ENCODE measurements around the gene NADK2. TPM values are rescaled to one million over a fixed set of nuclear protein-coding genes. Genes with fewer than 3 reads are reported as not detected.

Gene NADK2
- total RNA-seq, 1 donor from 2014 or later = 26.4 TPM

- H3K4me1 Mint-ChIP-seq (ENCODE audit: unreplicated experiment) = peaks cover 65% of the 10 kb centered on the region
- DNase-seq (ENCODE audit: extremely low spot score, unreplicated experiment) = no peak
- H3K27me3 Mint-ChIP-seq (ENCODE audit: unreplicated experiment) = no peaks in the 10 kb centered on the region
- H3K36me3 Mint-ChIP-seq (ENCODE audit: unreplicated experiment) = peaks cover 24% of the 10 kb centered on the region
- no peak for TF ChIP-seq CTCF (IDR thresholded peaks at IDR 0.05)
- no peak overlapping the region for H3K4me3 Mint-ChIP-seq (ENCODE audit: unreplicated experiment)
- no peaks in the 10 kb centered on the region for H3K9me3 Mint-ChIP-seq (ENCODE audit: unreplicated experiment)
- H3K27ac Mint-ChIP-seq (ENCODE audit: unreplicated experiment) = peak overlapping the region; percentile 90
Observed at GRCh38 chr5:36155291-36155690, 86.4 kb downstream of the NADK2 start.

GRCh38 chr5:36153726-36154125 is 88.0 kb downstream of the NADK2 start:
- Mint-ChIP-seq H3K9me3 (ENCODE audit: unreplicated experiment) (no peaks in the 10 kb centered on the region), H3K27me3 (ENCODE audit: unreplicated experiment) (no peaks in the 10 kb centered on the region), H3K4me1 (ENCODE audit: unreplicated experiment) (peaks cover 62% of the 10 kb centered on the region), H3K36me3 (ENCODE audit: unreplicated experiment) (peaks cover 16% of the 10 kb centered on the region), H3K4me3 (ENCODE audit: unreplicated experiment) (peak overlapping the region; percentile 93), H3K27ac (ENCODE audit: unreplicated experiment) (peak overlapping the region; percentile 64)
- no peak for DNase-seq (ENCODE audit: extremely low spot score, unreplicated experiment)
- TF ChIP-seq CTCF (IDR thresholded peaks at IDR 0.05) = no peak

- Mint-ChIP-seq H3K4me3 (ENCODE audit: unreplicated experiment) (peak overlapping the region; percentile 93), H3K36me3 (ENCODE audit: unreplicated experiment) (peaks cover 12% of the 10 kb centered on the region), H3K9me3 (ENCODE audit: unreplicated experiment) (no peaks in the 10 kb centered on the region), H3K4me1 (ENCODE audit: unreplicated experiment) (peaks cover 58% of the 10 kb centered on the region), H3K27ac (ENCODE audit: unreplicated experiment) (peak overlapping the region; percentile 64), H3K27me3 (ENCODE audit: unreplicated experiment) (no peaks in the 10 kb centered on the region)
- TF ChIP-seq CTCF (IDR thresholded peaks at IDR 0.05) = no peak
- no peak for DNase-seq (ENCODE audit: extremely low spot score, unreplicated experiment)
Observed at GRCh38 chr5:36153298-36153677, 88.4 kb downstream of the NADK2 start.

GRCh38 chr5:36152324-36153297 is 89.1 kb downstream of the NADK2 start:
- Mint-ChIP-seq H3K36me3 (ENCODE audit: unreplicated experiment) (peaks cover 12% of the 10 kb centered on the region), H3K4me1 (ENCODE audit: unreplicated experiment) (peaks cover 51% of the 10 kb centered on the region)
- no peak for DNase-seq (ENCODE audit: extremely low spot score, unreplicated experiment)

More at GRCh38 chr5:36152324-36153297, 89.1 kb downstream of the NADK2 start:
- Mint-ChIP-seq H3K4me3 (ENCODE audit: unreplicated experiment) (peak overlapping the region; percentile 93), H3K27ac (ENCODE audit: unreplicated experiment) (peak overlapping the region; percentile 79), H3K27me3 (ENCODE audit: unreplicated experiment) (no peaks in the 10 kb centered on the region), H3K9me3 (ENCODE audit: unreplicated experiment) (no peaks in the 10 kb centered on the region)
- no peak for TF ChIP-seq CTCF (IDR thresholded peaks at IDR 0.05)
